ENCODE results near the gene LNPK. TPM values are rescaled to one million over a fixed set of nuclear protein-coding genes. Genes with fewer than 3 reads are reported as not detected.

LNPK gene
- polyA plus RNA-seq, 1 donor (not counting 4 experiments of a cell fraction or from before 2014, with no cell fraction given), result 32.1 TPM

DNA sequence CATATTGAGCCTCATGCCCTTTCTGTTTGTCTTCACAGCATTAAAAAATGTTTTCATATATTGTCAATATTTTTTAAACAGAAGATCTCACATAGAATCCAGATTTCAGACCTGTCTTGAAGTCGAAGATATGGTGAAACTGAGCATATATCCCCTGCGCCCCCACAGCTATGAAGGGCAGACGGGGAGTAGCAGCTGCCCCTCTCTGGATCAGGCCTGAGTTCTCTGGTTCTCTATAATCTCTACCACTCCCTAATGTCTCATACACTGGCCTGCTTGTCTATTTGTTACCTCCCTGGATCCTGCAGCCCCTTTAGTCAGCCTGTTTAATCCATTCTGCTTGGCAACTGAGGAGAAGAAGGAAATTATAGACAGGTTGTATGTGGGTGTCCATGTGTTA, 122.4 kb downstream of the LNPK start:
- dilution Hi-C loops (cut with MboI; ENCODE audit: extremely low pct_ligation_motif_present, low sequenced_read_pairs), result no loop called here
- Histone ChIP-seq H3K79me2 (ENCODE audit: control insufficient read depth, insufficient read depth, low read length) (no peaks in the 10 kb centered on the region), H4K20me1 (ENCODE audit: control insufficient read depth, extremely low read depth, insufficient read depth, low read length) (no peaks in the 10 kb centered on the region), H3K9me1 (ENCODE audit: control insufficient read depth, extremely low read depth, insufficient read depth, low read length) (no peaks in the 10 kb centered on the region), H3K4me2 (ENCODE audit: control insufficient read depth, extremely low read depth, insufficient read depth, low read depth, low read length) (no peak overlapping the region), H3K4me1 (ENCODE audit: control insufficient read depth, extremely low read depth, insufficient read depth, low read length) (no peaks in the 10 kb centered on the region), H3K9ac (ENCODE audit: control insufficient read depth, extremely low read depth, insufficient read depth, low read length) (no peak overlapping the region), H3K36me3 (ENCODE audit: control insufficient read depth in 2 of 2, extremely low read depth in 1 of 2, insufficient read depth in 2 of 2, low read length in 2 of 2) (no peaks in the 10 kb centered on the region), H2AFZ (ENCODE audit: control insufficient read depth, low read length) (no peak overlapping the region), H3K27ac (ENCODE audit: control insufficient read depth, insufficient read depth, low read length) (no peak overlapping the region), H3K9me3 (ENCODE audit: control insufficient read depth, low read depth, low read length) (no peaks in the 10 kb centered on the region), H3K27me3 (ENCODE audit: control insufficient read depth, extremely low read depth, insufficient read depth, low read length) (no peaks in the 10 kb centered on the region), H3K4me3 (ENCODE audit: control insufficient read depth in 2 of 3, extremely low read depth in 1 of 3, insufficient read depth in 2 of 3, low read depth in 1 of 3, low read length in 3 of 3) (no peak overlapping the region)
- TF ChIP-seq, protein P1, sequence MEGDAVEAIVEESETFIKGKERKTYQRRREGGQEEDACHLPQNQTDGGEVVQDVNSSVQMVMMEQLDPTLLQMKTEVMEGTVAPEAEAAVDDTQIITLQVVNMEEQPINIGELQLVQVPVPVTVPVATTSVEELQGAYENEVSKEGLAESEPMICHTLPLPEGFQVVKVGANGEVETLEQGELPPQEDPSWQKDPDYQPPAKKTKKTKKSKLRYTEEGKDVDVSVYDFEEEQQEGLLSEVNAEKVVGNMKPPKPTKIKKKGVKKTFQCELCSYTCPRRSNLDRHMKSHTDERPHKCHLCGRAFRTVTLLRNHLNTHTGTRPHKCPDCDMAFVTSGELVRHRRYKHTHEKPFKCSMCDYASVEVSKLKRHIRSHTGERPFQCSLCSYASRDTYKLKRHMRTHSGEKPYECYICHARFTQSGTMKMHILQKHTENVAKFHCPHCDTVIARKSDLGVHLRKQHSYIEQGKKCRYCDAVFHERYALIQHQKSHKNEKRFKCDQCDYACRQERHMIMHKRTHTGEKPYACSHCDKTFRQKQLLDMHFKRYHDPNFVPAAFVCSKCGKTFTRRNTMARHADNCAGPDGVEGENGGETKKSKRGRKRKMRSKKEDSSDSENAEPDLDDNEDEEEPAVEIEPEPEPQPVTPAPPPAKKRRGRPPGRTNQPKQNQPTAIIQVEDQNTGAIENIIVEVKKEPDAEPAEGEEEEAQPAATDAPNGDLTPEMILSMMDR (optimal IDR thresholded peaks at IDR 0.05 in 1 of 3, IDR thresholded peaks at IDR 0.05 in 1 of 3, conservative IDR thresholded peaks at IDR 0.05 in 1 of 3; ENCODE audit: extremely low read depth in 1 of 3, insufficient read depth in 2 of 3, low read length in 3 of 3), result no peak
- no peak for TF ChIP-seq EZH2 (IDR thresholded peaks at IDR 0.05; ENCODE audit: low read length)
- no peak for FAIRE-seq
- no peak for DNase-seq (ENCODE audit: low read depth, low spot score)

DNA sequence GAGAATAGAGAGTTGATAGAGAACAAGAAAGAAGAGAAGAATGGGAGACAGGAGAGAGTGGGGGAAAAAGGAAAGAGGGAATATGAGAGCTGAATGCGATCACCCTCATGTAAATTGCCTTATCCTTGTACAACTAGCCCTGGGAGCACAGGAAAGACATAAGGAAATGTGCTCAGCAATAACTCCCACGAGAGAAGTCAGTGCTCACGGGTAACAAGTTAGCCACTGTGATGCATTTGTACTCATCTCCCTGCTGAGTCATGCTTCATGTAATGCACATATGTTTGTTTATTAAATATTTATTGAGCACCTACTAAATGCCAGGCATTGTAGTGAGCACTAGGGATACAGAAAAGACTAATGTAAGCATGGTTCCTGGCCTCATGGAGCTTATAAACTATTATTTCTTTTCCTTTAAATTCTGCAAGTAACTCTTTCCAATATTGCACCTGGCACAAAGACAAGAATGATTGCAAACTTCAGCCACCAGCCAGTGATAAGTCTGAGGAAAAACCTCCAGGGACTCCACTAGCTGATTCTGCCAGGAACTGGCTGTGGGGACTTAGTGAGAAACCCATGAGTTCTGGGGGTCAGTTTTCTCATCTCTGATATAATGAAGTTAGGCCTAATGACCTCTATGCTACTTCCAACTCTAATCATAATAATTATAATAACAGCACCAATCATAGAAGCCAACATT, 124.1 kb downstream of the LNPK start:
- FAIRE-seq, result no peak

More for the DNA sequence above, 124.1 kb downstream of the LNPK start:
- Histone ChIP-seq H3K4me2 (ENCODE audit: control insufficient read depth, extremely low read depth, insufficient read depth, low read depth, low read length) (no peak overlapping the region), H3K9me1 (ENCODE audit: control insufficient read depth, extremely low read depth, insufficient read depth, low read length) (no peaks in the 10 kb centered on the region), H3K79me2 (ENCODE audit: control insufficient read depth, insufficient read depth, low read length) (no peaks in the 10 kb centered on the region), H3K9ac (ENCODE audit: control insufficient read depth, extremely low read depth, insufficient read depth, low read length) (no peak overlapping the region), H3K27me3 (ENCODE audit: control insufficient read depth, extremely low read depth, insufficient read depth, low read length) (no peaks in the 10 kb centered on the region), H3K36me3 (ENCODE audit: control insufficient read depth in 2 of 2, extremely low read depth in 1 of 2, insufficient read depth in 2 of 2, low read length in 2 of 2) (no peaks in the 10 kb centered on the region), H3K27ac (ENCODE audit: control insufficient read depth, insufficient read depth, low read length) (no peak overlapping the region), H2AFZ (ENCODE audit: control insufficient read depth, low read length) (no peak overlapping the region), H4K20me1 (ENCODE audit: control insufficient read depth, extremely low read depth, insufficient read depth, low read length) (no peaks in the 10 kb centered on the region), H3K4me1 (ENCODE audit: control insufficient read depth, extremely low read depth, insufficient read depth, low read length) (no peaks in the 10 kb centered on the region), H3K4me3 (ENCODE audit: control insufficient read depth in 2 of 3, extremely low read depth in 1 of 3, insufficient read depth in 2 of 3, low read depth in 1 of 3, low read length in 3 of 3) (no peak overlapping the region), H3K9me3 (ENCODE audit: control insufficient read depth, low read depth, low read length) (no peaks in the 10 kb centered on the region)
- dilution Hi-C loops (cut with MboI; ENCODE audit: extremely low pct_ligation_motif_present, low sequenced_read_pairs), result no loop called here
- DNase-seq (ENCODE audit: low read depth, low spot score), result no peak
- TF ChIP-seq, protein P1 (optimal IDR thresholded peaks at IDR 0.05 in 1 of 3, IDR thresholded peaks at IDR 0.05 in 1 of 3, conservative IDR thresholded peaks at IDR 0.05 in 1 of 3; ENCODE audit: extremely low read depth in 1 of 3, insufficient read depth in 2 of 3, low read length in 3 of 3), result no peak
- no peak for TF ChIP-seq EZH2 (IDR thresholded peaks at IDR 0.05; ENCODE audit: low read length)

All from keratinocyte (primary cell).